ENCODE measurements around the gene IMMP2L.

- no peak for TF ChIP-seq CTCF (IDR thresholded peaks at IDR 0.05; ENCODE audit: extremely low read depth in 1 of 2, insufficient read depth in 1 of 2, low read depth in 1 of 2, low read length in 2 of 2)
- no peak for TF ChIP-seq POLR2AphosphoS5 (IDR thresholded peaks at IDR 0.05; ENCODE audit: insufficient read depth, low read depth, low read length)
- no peak for TF ChIP-seq POLR2A (IDR thresholded peaks at IDR 0.05; ENCODE audit: low read depth, low read length)
- TF ChIP-seq MAX (IDR thresholded peaks at IDR 0.05; ENCODE audit: insufficient read depth, insufficient read length) = no peak
Measured at GRCh38 chr7:111485701-111486380, 76.5 kb downstream of the IMMP2L start.
